OCI-LY1 (cell line): ENCODE results near the gene GMCL2.

Experiments used
- H2AFZ ChIP-seq: fragments of 200-600 bp; sonication (generic), shearing (Covaris generic); 2 replicates; pipeline ENCODE4 v1.6.0; 2014; ENCODE audit warnings: antibody characterized with exemption, mild to moderate bottlenecking, low read length
- H3F3A ChIP-seq: fragments of 200-600 bp; sonication (generic), shearing (Covaris generic); 2 replicates; pipeline ENCODE4 v1.6.0; 2014; ENCODE audit warnings: mild to moderate bottlenecking, antibody characterized with exemption, low read length, moderate library complexity; ENCODE audit not compliant: insufficient read depth
- H3K27ac ChIP-seq: fragments of 200-600 bp; sonication (generic); 2 replicates; pipeline ENCODE4 v1.5.1; 2014; ENCODE audit warnings: low read length, mixed run types, mild to moderate bottlenecking, low read depth; ENCODE audit not compliant: poor library complexity, severe bottlenecking
- H3K27me3 ChIP-seq: fragments of 200-600 bp; sonication (generic); 2 replicates; pipeline ENCODE4 v1.6.0; 2014; ENCODE audit warnings: antibody characterized with exemption, mild to moderate bottlenecking, low read length, moderate library complexity; ENCODE audit not compliant: insufficient read depth
- H3K36me3 ChIP-seq: fragments of 200-600 bp; sonication (generic); 2 replicates; pipeline ENCODE4 v1.6.1; 2014; ENCODE audit warnings: mild to moderate bottlenecking, antibody characterized with exemption, low read length, moderate library complexity, mixed read lengths; ENCODE audit not compliant: insufficient read depth
- H3K4me1 ChIP-seq: fragments of 200-600 bp; sonication (generic); 2 replicates; pipeline ENCODE4 v1.5.1; 2014; ENCODE audit warnings: mild to moderate bottlenecking, low read length, moderate library complexity; ENCODE audit not compliant: insufficient read depth, severe bottlenecking
- H3K4me2 ChIP-seq: fragments of 200-600 bp; sonication (generic), shearing (Covaris generic); 2 replicates; pipeline ENCODE4 v1.6.1; 2014; ENCODE audit warnings: low read length
- H3K4me3 ChIP-seq: fragments of 200-600 bp; sonication (generic); 2 replicates; pipeline ENCODE4 v1.5.1; 2014; ENCODE audit warnings: low read length, low read depth, mild to moderate bottlenecking, mixed read lengths; ENCODE audit not compliant: poor library complexity, severe bottlenecking
- H3K79me2 ChIP-seq: fragments of 200-600 bp; shearing (Covaris generic); 2 replicates; pipeline ENCODE4 v1.6.1; 2016; ENCODE audit warnings: mixed run types, low read length, mixed read lengths; ENCODE audit not compliant: insufficient read depth
- H3K9ac ChIP-seq: fragments of 200-600 bp; sonication (generic), shearing (Covaris generic); 2 replicates; pipeline ENCODE4 v1.6.1; 2014; ENCODE audit warnings: mild to moderate bottlenecking, low read length, mixed read lengths
- H3K9me2 ChIP-seq: fragments of 200-600 bp; sonication (generic), shearing (Covaris generic); 2 replicates; pipeline ENCODE4 v1.6.1; 2014; ENCODE audit warnings: low read depth, mild to moderate bottlenecking, low read length, mixed read lengths
- H3K9me3 ChIP-seq: fragments of 200-600 bp; shearing (Covaris generic); 2 replicates; pipeline ENCODE4 v1.6.1; 2014; ENCODE audit warnings: low read length, mixed read lengths
- H4K20me1 ChIP-seq: fragments of 200-600 bp; sonication (generic), shearing (Covaris generic); 2 replicates; pipeline ENCODE4 v1.6.0; 2016; ENCODE audit warnings: mild to moderate bottlenecking, low read length; ENCODE audit not compliant: insufficient read depth
- EZH2 ChIP-seq: fragments of 200-600 bp; sonication (generic), shearing (Covaris generic); IDR thresholded peaks from 2 replicates; pipeline ENCODE4 v1.8.0; 2017; ENCODE audit warnings: borderline replicate concordance, mixed run types, mild to moderate bottlenecking, antibody characterized with exemption, low read length, moderate library complexity, mixed read lengths
- TF ChIP-seq, protein P1 (sequence below): fragments of 200-600 bp; sonication (generic), shearing (Covaris generic); IDR thresholded peaks from 2 replicates; pipeline ENCODE4 v1.5.1; 2017; ENCODE audit warnings: mild to moderate bottlenecking, antibody characterized with exemption, low read length, moderate library complexity, mixed read lengths

GMCL2 gene

DNA sequence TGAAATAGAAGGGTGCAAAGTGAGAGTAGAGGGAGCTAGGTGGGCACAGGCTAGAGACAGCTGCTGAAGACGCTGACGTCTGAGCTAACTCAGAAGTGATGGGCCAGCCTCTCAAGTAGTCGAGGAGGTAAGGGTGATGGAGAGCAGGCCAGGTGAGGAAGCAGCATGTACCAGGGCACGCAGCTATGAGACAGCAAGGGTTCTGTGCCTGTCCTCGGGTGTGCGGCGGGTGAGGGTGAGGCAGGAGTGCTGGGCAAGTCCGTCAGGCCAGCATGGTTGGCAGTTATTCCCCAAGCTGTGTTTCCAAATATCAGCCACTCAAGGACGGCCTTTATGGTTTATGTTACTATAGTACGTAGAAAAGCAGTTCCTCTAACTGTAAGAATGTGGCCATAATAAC is 50.2 kb downstream of the GMCL2 start:
- Histone ChIP-seq H3K9me2 (no peaks in the 10 kb centered on the region), H4K20me1 (no peaks in the 10 kb centered on the region), H3F3A (no peaks in the 10 kb centered on the region), H3K36me3 (peaks cover 76% of the 10 kb centered on the region), H3K79me2 (peaks cover 11% of the 10 kb centered on the region), H3K9me3 (no peaks in the 10 kb centered on the region), H3K9ac (no peak overlapping the region), H2AFZ (no peak overlapping the region), H3K27ac (no peak overlapping the region), H3K4me3 (no peak overlapping the region), H3K27me3 (no peaks in the 10 kb centered on the region), H3K4me2 (no peak overlapping the region), H3K4me1 (peaks cover 5% of the 10 kb centered on the region)
- TF ChIP-seq, protein P1, sequence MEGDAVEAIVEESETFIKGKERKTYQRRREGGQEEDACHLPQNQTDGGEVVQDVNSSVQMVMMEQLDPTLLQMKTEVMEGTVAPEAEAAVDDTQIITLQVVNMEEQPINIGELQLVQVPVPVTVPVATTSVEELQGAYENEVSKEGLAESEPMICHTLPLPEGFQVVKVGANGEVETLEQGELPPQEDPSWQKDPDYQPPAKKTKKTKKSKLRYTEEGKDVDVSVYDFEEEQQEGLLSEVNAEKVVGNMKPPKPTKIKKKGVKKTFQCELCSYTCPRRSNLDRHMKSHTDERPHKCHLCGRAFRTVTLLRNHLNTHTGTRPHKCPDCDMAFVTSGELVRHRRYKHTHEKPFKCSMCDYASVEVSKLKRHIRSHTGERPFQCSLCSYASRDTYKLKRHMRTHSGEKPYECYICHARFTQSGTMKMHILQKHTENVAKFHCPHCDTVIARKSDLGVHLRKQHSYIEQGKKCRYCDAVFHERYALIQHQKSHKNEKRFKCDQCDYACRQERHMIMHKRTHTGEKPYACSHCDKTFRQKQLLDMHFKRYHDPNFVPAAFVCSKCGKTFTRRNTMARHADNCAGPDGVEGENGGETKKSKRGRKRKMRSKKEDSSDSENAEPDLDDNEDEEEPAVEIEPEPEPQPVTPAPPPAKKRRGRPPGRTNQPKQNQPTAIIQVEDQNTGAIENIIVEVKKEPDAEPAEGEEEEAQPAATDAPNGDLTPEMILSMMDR, result no peak
- no peak for TF ChIP-seq EZH2
